Measurements from ENCODE around the gene BTBD9.

Gene BTBD9

DNA sequence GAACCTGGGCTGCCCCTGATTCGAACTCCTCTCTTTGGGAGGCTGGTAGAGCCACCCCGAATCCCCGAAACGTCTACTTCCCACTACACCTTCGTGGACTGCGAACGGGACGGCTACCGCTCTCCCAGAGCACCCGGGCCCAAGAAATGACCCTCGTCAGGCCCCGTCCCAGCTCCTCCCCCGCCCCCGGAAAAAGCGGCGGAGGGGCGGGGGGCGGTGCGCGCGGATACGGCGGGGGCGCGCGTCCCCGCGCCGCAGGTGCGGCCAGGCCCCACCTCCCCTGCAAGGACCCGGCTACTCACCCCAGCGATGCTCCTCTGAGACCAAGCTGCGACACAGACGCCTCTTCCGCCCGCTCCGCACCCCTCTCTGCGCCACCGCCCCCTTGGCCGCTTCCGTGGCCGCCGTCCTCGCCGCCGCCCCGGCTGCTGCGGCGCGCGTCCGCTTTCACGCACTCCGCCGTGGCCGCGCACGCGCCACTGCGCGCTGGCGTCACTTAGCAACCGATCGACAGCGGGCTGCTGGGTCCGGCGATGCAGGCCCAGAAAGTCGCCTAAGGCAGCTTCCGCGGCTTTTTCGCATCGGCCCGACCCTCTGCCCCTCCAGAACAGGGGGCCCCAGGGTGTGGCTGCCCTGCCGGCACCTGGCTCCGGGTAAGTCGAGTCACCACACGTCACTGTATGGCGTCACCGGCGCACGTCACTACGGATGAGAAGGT is at the start of gene BTBD9:
TSS of gene BTBD9 (minus strand) at position 432 of the 718 bp plus-strand sequence.
- TF ChIP-seq ZNF565 (CRISPR knock-in tag; conservative IDR thresholded peaks at IDR 0.05; ENCODE audit: low read depth), result no peak
- no peak for TF ChIP-seq ISL1 (CRISPR knock-in tag; IDR thresholded peaks at IDR 0.05)
- TF ChIP-seq, protein P1, sequence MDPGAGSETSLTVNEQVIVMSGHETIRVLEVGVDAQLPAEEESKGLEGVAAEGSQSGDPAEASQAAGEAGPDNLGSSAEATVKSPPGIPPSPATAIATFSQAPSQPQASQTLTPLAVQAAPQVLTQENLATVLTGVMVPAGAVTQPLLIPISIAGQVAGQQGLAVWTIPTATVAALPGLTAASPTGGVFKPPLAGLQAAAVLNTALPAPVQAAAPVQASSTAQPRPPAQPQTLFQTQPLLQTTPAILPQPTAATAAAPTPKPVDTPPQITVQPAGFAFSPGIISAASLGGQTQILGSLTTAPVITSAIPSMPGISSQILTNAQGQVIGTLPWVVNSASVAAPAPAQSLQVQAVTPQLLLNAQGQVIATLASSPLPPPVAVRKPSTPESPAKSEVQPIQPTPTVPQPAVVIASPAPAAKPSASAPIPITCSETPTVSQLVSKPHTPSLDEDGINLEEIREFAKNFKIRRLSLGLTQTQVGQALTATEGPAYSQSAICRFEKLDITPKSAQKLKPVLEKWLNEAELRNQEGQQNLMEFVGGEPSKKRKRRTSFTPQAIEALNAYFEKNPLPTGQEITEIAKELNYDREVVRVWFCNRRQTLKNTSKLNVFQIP (CRISPR knock-in tag; IDR thresholded peaks at IDR 0.05; ENCODE audit: borderline replicate concordance, low read depth), result no peak
- no peak for TF ChIP-seq BACH2 (CRISPR knock-in tag; IDR thresholded peaks at IDR 0.05; ENCODE audit: borderline replicate concordance)
- no peak for TF ChIP-seq ARNTL (CRISPR knock-in tag; IDR thresholded peaks at IDR 0.05; ENCODE audit: borderline replicate concordance, low read depth)
- TF ChIP-seq, protein P2, sequence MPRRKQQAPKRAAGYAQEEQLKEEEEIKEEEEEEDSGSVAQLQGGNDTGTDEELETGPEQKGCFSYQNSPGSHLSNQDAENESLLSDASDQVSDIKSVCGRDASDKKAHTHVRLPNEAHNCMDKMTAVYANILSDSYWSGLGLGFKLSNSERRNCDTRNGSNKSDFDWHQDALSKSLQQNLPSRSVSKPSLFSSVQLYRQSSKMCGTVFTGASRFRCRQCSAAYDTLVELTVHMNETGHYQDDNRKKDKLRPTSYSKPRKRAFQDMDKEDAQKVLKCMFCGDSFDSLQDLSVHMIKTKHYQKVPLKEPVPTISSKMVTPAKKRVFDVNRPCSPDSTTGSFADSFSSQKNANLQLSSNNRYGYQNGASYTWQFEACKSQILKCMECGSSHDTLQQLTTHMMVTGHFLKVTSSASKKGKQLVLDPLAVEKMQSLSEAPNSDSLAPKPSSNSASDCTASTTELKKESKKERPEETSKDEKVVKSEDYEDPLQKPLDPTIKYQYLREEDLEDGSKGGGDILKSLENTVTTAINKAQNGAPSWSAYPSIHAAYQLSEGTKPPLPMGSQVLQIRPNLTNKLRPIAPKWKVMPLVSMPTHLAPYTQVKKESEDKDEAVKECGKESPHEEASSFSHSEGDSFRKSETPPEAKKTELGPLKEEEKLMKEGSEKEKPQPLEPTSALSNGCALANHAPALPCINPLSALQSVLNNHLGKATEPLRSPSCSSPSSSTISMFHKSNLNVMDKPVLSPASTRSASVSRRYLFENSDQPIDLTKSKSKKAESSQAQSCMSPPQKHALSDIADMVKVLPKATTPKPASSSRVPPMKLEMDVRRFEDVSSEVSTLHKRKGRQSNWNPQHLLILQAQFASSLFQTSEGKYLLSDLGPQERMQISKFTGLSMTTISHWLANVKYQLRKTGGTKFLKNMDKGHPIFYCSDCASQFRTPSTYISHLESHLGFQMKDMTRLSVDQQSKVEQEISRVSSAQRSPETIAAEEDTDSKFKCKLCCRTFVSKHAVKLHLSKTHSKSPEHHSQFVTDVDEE (CRISPR knock-in tag; IDR thresholded peaks at IDR 0.05), result peak; percentile 86
- no peak for TF ChIP-seq TOX (CRISPR knock-in tag; IDR thresholded peaks at IDR 0.05; ENCODE audit: borderline replicate concordance)
- no peak for TF ChIP-seq ZNF8 (CRISPR knock-in tag; IDR thresholded peaks at IDR 0.05)
- TF ChIP-seq OSR1 (CRISPR knock-in tag; IDR thresholded peaks at IDR 0.05), result no peak
- peak; percentile 81 for TF ChIP-seq ZFP3 (CRISPR knock-in tag; IDR thresholded peaks at IDR 0.05)
- TF ChIP-seq ZFP30 (CRISPR knock-in tag; IDR thresholded peaks at IDR 0.05), result peak; percentile 12; the same call in 1 of the 2 replicates
- 0 out of 2 replicates have a peak, but pooled peaks have one; percentile 21 for TF ChIP-seq ESRRG (CRISPR knock-in tag; IDR thresholded peaks at IDR 0.05)
- TF ChIP-seq, protein P3, sequence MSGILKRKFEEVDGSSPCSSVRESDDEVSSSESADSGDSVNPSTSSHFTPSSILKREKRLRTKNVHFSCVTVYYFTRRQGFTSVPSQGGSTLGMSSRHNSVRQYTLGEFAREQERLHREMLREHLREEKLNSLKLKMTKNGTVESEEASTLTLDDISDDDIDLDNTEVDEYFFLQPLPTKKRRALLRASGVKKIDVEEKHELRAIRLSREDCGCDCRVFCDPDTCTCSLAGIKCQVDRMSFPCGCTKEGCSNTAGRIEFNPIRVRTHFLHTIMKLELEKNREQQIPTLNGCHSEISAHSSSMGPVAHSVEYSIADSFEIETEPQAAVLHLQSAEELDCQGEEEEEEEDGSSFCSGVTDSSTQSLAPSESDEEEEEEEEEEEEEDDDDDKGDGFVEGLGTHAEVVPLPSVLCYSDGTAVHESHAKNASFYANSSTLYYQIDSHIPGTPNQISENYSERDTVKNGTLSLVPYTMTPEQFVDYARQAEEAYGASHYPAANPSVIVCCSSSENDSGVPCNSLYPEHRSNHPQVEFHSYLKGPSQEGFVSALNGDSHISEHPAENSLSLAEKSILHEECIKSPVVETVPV (CRISPR knock-in tag; IDR thresholded peaks at IDR 0.05), result no peak
- peak; percentile 95; the same call in 1 of the 2 replicates for TF ChIP-seq CSDC2 (CRISPR knock-in tag; IDR thresholded peaks at IDR 0.05)
- TF ChIP-seq, protein P4, sequence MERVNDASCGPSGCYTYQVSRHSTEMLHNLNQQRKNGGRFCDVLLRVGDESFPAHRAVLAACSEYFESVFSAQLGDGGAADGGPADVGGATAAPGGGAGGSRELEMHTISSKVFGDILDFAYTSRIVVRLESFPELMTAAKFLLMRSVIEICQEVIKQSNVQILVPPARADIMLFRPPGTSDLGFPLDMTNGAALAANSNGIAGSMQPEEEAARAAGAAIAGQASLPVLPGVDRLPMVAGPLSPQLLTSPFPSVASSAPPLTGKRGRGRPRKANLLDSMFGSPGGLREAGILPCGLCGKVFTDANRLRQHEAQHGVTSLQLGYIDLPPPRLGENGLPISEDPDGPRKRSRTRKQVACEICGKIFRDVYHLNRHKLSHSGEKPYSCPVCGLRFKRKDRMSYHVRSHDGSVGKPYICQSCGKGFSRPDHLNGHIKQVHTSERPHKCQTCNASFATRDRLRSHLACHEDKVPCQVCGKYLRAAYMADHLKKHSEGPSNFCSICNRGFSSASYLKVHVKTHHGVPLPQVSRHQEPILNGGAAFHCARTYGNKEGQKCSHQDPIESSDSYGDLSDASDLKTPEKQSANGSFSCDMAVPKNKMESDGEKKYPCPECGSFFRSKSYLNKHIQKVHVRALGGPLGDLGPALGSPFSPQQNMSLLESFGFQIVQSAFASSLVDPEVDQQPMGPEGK (CRISPR knock-in tag; IDR thresholded peaks at IDR 0.05; ENCODE audit: borderline replicate concordance), result no peak
- TF ChIP-seq ZNF70 (CRISPR knock-in tag; IDR thresholded peaks at IDR 0.05), result peak; percentile 49; the same call in 1 of the 2 replicates
- no peak for TF ChIP-seq RARB (CRISPR knock-in tag; IDR thresholded peaks at IDR 0.05)
- TF ChIP-seq ZC3H10 (CRISPR knock-in tag; IDR thresholded peaks at IDR 0.05), result 0 out of 2 replicates have a peak, but pooled peaks have one; percentile 53
- TF ChIP-seq PPARA (CRISPR knock-in tag; IDR thresholded peaks at IDR 0.05; ENCODE audit: borderline replicate concordance), result no peak
- no peak for TF ChIP-seq GLIS3 (CRISPR knock-in tag; IDR thresholded peaks at IDR 0.05)
- peak; percentile 57; the same call in 1 of the 2 replicates for TF ChIP-seq SNAI2 (CRISPR knock-in tag; IDR thresholded peaks at IDR 0.05)
- TF ChIP-seq, protein P5, sequence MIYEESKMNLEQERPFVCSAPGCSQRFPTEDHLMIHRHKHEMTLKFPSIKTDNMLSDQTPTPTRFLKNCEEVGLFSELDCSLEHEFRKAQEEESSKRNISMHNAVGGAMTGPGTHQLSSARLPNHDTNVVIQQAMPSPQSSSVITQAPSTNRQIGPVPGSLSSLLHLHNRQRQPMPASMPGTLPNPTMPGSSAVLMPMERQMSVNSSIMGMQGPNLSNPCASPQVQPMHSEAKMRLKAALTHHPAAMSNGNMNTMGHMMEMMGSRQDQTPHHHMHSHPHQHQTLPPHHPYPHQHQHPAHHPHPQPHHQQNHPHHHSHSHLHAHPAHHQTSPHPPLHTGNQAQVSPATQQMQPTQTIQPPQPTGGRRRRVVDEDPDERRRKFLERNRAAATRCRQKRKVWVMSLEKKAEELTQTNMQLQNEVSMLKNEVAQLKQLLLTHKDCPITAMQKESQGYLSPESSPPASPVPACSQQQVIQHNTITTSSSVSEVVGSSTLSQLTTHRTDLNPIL (CRISPR knock-in tag; IDR thresholded peaks at IDR 0.05; ENCODE audit: low read depth), result no peak
- no peak for TF ChIP-seq TCF4 (CRISPR knock-in tag; IDR thresholded peaks at IDR 0.05; ENCODE audit: borderline replicate concordance)
- ATAC-seq, result peak; percentile 88

DNA sequence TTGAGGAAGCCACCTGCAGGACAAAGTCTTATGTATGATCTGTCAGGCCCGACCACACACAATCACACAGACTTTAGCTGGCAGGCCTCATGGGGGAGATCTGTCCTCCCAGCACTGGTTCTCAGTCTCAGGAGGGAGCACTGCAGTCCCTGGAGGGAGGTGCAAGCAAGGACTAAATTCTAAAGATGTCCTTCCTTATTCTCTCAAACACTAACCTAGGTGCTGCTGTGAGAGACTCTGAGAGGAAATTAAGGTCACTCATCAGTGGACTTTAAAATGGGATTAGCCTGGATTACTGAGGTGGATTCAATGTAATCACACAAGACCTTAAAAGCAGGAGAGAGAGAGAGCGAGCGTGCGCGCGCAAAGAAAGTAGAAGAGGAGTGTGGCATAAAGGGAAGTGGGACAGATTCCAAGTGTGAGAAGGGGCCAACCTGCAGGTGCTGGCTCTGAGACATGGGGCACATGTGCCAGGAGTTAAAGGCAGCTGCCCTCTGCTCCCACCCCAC is 48.9 kb upstream of the BTBD9 start:
- ATAC-seq, result no peak
- TF ChIP-seq ZNF8 (CRISPR knock-in tag; IDR thresholded peaks at IDR 0.05) (no peak), CSDC2 (CRISPR knock-in tag; IDR thresholded peaks at IDR 0.05) (no peak), ZNF70 (CRISPR knock-in tag; IDR thresholded peaks at IDR 0.05) (no peak), ISL1 (CRISPR knock-in tag; IDR thresholded peaks at IDR 0.05) (no peak), OSR1 (CRISPR knock-in tag; IDR thresholded peaks at IDR 0.05) (no peak), ZFP3 (CRISPR knock-in tag; IDR thresholded peaks at IDR 0.05) (no peak), TOX (CRISPR knock-in tag; IDR thresholded peaks at IDR 0.05; ENCODE audit: borderline replicate concordance) (no peak), BACH2 (CRISPR knock-in tag; IDR thresholded peaks at IDR 0.05; ENCODE audit: borderline replicate concordance) (no peak), SNAI2 (CRISPR knock-in tag; IDR thresholded peaks at IDR 0.05) (no peak), PPARA (CRISPR knock-in tag; IDR thresholded peaks at IDR 0.05; ENCODE audit: borderline replicate concordance) (no peak), GLIS3 (CRISPR knock-in tag; IDR thresholded peaks at IDR 0.05) (no peak), ZFP30 (CRISPR knock-in tag; IDR thresholded peaks at IDR 0.05) (no peak), ARNTL (CRISPR knock-in tag; IDR thresholded peaks at IDR 0.05; ENCODE audit: borderline replicate concordance, low read depth) (no peak)
- TF ChIP-seq, protein P1 (CRISPR knock-in tag; IDR thresholded peaks at IDR 0.05; ENCODE audit: borderline replicate concordance, low read depth), result no peak
- TF ChIP-seq, protein P5 (CRISPR knock-in tag; IDR thresholded peaks at IDR 0.05; ENCODE audit: low read depth), result no peak
